NCI-H1092 treated with DMSO at 0.1 percent for 48 hours (cell line): ENCODE results near the gene RSPH9.
A peak's percentile ranks its signal among the peaks of the same experiment; 100 is the strongest.
"Not testable (repeated sequence)": the region's sequence is repeated elsewhere in the genome, so short reads cannot be mapped to it uniquely, and the experiment has no call there.

ENCODE experiments used
- DNase-seq: peaks from one replicate; lab custom pipeline; 2025; lab: John Stamatoyannopoulos, UW

The RSPH9 gene

DNA sequence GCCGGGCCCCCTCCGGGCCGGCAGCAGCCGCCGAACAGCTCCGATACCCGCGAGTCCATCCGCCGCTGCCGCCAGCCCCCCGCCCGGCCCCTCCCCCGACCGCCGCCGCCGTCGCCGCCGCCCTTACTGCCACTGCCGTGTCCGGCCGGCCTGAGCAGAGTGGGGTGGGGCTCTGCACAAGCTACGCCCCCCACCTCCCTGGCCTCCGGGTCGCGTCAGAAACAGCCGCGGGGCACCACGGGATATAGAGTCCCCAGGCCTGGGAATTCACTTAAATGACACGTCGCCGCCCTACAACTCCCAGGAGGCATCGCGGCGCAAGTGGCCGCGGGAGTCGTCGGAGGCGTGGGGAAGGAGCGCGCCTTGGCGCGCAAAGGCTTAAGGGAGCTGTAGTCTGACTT is 15.7 kb upstream of the RSPH9 start, which contains the start of gene GTPBP2:
Gene GTPBP2, minus strand, starts transcription at position 161 of the 401 bp plus-strand sequence. Its CDS starts 102 bp downstream, at position 59.
- DNase-seq = peak; percentile 99

DNA sequence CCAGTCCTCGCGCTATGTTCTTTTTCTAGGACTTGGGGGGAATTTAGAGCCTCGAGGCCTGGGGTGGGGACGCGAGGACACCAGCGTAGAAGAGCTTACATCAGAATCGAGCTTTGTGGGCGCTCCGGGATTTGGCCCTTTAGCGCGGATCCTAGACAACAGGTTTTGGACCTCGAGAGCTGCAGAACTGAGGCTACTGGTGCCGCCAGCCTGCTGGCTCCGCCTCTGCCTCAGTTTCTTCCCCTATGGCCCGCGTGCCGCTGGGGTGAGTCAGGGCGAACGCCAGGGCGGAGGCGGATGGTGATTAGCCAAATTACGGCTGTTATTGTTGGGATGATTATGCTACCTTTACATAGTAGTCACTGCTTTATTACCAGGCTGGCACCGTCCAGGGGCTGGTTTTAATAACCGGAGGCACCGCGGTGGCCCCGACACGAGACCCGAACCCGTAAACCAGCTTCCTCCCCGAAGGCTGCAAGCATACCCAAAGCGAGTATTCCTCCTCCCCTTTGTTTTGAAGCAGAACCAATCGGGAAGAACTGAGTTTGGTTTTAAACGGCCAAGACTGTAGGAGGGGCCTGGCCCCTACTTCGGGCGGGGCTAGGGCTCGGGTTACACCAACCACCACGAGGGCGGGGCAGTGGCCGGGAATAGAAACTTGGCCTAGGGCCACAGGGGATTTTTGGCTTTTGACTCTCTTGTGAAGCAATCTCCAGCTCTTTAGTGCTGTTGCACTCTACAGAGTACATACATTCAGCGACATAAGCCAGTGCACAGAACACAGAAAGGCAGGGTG is 15.1 kb upstream of the RSPH9 start:
- DNase-seq = peak; percentile 95

DNA sequence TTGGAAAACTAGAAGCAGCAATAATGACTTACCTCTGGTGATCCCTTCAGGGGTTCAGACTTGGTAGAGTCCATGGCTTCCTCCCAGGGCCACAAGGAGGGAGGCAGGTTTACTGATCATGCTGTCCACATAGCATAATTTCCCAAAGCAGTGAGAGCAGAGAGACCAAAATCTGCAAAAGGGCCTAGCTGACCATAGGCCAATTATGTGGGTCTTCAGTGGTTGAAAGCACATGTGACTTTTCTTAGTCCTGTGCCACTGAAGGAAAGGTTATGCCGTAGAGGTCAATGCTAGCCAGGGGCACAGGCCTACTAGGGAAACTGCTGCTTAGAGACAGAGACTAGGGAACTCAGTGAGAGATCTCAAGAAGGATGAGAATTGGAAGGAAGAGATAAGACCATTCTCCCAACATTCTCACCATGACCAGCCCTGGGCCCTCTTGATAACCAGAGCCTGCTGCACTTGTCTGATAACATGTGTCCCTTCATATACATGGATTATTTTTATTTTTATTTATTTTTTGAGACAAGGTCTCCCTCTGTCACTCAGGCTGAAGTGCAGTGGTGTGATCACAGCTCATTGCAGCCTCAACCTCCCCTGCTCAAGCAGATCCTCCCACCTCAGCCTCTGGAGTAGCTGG is 13.7 kb upstream of the RSPH9 start:
- DNase-seq = no peak

DNA sequence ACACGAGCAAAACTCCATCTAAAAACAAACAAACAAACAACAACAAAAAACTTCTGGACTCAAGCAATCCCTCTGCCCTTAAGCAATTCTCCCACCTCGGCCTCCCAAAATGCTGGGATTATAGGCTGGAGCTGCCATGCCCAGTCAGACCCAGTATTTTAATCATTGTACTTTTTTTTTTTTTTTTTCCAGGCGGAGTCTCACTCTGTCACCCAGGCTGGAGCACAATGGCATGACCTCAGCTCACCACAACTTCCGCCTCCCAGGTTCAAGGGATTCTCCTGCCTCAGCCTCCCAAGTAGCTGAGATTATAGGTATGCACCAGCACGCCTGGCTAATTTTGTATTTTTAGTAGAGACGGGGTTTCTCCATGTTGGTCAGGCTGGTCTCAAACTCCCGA is 11.8 kb upstream of the RSPH9 start:
- DNase-seq = not testable (repeated sequence)

DNA sequence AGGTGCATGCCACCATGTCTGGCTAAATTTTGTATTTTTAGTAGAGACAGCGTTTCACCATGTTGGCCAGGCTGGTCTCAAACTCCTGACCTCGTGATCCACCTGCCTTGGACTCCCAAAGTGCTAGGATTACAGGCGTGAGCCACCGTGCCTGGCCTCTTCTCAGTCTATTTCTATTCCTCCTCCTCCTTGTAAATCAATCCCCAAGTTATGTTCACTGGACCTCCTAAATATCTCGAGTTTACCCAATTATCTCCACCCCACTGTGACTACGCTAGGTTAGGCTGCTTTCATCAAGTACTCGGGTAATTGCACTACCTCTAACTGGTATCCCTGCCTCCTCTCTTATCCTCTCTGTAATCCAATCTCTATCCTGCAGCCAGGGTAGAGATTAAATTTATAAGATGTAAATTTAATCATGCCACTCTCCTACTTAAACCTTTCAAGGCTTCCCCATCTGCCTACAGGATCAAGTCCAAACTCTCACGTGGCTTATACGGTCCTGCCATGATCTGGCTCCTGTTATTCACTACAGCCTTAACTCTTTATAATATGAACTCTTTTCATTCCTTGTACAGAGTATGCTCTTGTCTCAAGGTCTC is 10.0 kb upstream of the RSPH9 start:
- DNase-seq = peak; percentile 16

DNA sequence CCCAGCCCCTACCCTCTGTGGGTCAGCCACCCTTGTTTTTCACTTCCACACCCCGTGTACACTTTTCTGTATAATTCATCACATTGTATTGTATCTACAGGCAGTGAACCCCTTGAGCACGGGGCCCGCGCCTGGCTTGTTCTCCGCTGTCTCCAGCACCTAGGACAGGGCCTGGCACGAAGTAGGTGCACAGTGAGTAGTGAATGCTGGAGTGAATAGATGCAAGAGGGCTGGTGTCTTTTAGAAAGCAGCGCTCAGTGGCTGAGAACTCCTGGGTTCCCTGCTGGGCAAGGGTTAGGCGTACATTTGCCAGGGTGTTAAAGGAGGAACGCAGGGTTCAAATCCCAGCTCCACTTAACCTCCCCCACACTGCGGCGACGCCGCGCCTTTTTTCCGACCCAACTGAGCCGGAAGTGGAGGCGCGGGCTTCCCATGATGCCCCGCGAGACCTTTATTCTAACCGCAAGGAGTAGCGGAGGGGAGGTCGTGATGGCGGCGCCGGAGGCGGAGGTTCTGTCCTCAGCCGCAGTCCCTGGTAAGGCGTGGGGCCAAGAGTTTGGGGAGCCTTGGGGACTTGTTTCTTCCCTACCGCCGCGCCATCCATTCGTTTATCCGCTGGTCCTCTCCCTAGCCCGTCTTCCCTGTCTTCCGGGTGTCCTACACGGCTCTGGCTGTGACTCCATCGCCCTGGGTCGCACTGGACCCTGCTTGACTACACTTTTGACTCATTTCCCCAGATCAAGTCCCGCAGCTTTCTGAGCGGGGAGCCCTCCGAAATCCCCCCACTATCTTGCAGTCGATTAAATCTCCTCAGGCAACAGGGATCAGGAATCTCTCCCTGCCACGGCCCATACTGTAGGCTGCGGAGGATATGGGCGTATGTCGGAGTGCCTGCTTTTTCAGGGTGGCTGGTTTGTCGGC is 9.2 kb upstream of the RSPH9 start, which contains the start of gene MAD2L1BP:
Gene MAD2L1BP, plus strand, starts transcription at position 454 of the 921 bp plus-strand sequence. Its CDS starts 36 bp downstream, at position 490.
- DNase-seq = peak; percentile 89

DNA sequence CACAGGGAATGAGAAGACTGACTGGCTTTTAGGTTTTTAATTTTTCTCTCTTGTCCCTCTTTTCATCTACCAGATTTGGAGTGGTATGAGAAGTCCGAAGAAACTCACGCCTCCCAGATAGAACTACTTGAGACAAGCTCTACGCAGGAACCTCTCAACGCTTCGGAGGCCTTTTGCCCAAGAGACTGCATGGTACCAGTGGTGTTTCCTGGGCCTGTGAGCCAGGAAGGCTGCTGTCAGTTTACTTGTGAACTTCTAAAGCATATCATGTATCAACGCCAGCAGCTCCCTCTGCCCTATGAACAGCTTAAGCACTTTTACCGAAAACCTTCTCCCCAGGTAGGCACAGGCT is 8.6 kb upstream of the RSPH9 start:
- peak; percentile 21 for DNase-seq

DNA sequence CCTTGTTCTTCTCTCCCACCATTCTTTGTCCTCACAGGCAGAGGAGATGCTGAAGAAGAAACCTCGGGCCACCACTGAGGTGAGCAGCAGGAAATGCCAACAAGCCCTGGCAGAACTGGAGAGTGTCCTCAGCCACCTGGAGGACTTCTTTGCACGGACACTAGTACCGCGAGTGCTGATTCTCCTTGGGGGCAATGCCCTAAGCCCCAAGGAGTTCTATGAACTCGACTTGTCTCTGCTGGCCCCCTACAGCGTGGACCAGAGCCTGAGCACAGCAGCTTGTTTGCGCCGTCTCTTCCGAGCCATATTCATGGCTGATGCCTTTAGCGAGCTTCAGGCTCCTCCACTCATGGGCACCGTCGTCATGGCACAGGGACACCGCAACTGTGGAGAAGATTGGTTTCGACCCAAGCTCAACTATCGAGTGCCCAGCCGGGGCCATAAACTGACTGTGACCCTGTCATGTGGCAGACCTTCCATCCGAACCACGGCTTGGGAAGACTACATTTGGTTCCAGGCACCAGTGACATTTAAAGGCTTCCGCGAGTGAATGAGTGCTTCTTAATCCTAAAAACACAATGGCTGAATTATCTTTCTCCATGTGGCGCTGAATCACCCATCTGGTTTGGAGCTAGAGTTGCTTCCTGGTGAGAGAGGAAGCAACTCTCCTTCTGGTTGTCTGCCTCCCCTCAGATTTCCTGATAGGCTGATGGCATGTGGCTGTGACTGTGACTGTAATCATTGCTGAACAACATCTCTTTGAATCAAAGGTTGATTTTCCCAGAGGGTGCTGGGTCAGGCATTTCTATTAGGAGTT is 4.6 kb upstream of the RSPH9 start:
- DNase-seq = no peak

DNA sequence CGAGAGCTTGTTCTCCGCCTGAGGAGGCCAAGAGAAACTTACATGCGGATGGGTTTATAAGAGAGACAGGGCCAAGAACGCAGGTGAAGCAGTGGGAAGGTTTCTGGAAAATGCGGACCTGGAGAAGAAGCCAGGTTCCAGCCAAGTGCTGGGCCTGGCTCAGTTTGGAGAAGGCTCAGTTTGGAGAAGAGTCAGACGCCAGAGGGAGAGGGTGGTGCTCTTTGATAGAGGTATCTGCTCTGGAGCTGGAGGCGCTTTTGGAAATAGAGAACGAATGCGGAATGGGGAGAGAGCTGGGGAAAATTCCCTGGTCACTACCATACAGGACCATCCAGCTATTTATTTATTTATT is 753 bp downstream of the RSPH9 start:
- no peak for DNase-seq

DNA sequence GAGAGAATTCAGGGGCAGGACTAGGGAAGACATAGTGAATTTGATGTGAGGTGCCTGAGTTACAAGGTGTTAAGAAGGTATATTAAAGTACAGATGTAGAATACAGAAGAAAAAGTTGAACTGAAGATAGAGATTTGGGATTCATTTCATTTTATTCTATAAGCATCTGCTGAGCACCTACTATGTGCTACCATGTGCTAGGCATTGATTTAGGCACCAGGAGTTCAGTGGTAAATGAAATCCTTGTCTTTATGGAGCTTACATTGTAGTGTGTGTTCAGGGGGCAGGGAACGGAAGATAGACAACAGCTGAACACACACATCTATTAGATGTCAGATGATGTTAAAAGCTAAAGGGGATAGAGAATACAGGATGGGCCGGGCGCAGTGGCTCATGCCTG is 2.8 kb downstream of the RSPH9 start:
- no peak for DNase-seq

DNA sequence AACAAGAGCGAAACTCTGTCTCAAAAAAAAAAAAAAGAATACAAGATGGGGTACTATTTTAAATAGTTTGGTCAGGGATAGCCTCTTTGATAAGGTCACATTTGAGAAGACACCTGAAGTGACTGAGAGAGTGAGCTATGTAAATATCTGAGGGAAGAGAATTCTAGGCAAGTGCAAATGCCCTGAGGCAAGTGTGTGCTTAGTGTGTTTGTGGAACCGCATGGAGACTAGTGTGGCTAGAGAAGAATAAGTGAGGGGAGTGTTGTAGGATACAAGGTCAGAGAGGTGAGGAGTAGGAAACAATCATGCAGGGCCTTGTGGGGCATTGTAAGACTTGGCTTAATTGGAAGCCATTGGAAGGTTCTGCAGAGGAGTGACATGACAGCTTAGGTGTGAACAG is 3.4 kb downstream of the RSPH9 start:
- no peak for DNase-seq

DNA sequence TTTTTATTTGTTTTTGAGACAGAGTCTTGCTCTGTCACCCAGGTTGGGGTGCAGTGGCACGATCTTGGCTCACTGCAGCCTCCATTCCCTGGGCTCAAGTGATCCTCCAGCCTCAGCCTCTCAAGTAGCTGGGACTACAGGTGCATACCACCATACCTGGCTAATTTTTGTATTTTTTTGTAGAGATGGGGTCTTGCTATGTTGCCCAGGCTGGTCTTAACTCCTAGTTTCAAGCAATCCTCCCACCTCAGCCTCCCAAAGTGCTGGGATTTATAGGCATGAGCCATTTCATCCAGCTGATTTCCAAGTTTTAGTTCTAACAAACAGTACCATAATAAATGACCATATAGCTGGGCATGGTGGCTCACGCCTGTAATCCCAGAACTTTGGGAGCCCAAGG is 8.0 kb downstream of the RSPH9 start:
- DNase-seq = not testable (repeated sequence)

DNA sequence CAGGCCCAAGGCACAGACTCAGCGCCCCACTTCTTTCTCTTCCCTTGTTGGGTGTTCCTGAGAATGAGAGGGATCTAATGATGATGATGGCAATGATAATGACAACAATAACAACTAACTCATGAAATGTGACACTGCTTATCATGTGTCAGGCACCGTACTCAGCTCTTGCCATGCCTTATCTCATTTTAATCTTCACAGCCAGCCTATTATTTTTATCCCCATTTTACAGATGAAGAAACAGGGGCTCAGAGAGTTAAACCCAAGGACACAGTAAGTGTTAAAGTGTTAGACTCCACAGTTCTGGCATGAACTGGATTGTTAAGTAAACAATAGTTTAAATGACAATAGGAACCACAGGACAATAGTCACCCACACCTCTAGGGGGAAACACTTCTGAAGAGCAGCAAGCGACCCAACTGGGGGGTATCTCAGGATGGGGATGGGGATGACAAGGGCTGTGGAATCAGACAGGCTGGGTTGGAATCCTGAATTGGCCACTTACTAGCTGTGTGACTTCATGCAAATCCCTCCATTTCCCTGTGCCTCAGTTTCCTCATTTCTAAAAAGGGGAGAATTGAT is 12.5 kb downstream of the RSPH9 start:
- DNase-seq = no peak

DNA sequence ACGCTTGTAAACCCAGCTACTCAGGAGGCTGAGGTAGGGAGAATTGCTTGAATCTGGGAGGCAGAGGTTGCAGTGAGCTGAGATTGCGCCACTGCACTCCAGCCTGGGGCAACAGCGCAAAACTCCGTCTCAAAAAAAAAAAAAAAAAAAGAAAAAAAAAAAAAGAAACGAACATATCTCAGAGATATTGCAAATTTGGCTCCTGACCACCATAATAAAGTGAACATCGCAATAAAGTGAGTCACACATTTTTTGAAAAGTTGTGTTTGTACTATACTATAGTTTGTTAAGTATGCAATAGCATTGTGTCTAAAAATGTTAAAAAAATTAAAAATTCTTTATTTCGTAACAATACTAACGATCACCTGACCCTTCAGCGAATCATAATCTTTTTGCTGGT is 13.3 kb downstream of the RSPH9 start:
- no peak for DNase-seq

DNA sequence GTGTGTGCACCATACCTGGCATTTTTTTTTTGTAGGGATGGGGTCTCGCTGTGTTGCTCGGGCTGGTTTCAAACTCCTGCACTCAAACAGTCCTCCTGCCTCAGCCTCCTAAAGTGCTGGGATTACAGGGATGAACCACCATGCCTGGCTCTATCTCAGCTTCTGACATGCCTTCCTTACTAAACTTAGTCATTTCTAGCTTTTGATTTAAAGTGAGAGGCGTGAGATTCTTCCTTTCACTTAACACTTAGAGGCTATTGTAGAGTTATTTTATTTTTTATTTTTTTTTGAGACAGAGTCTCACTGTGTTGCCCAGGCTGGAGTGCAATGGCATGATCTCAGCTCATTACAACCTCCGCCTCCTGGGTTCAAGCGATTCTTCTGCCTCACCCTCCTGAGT is 18.1 kb downstream of the RSPH9 start:
- DNase-seq = not testable (repeated sequence)

DNA sequence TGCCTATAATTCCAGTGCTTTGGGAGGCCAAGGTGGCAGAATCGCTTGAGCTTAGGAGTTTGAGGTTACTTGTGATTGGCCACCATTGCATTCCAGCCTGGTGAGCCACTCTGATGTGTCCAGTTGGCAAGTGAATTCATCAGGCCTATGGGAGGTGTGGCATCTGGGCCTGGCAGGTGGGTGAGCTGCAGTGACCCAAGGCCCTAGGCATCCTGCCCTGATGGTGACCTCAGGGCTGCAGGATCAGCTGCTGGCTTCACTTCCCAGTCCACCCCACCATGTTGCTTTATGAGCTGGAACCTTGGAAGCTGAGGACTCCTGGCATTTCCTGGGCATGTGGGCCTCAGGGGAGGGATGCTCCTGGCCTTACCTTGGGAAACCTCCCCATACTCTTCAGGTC is 20.5 kb downstream of the RSPH9 start:
- DNase-seq = no peak

DNA sequence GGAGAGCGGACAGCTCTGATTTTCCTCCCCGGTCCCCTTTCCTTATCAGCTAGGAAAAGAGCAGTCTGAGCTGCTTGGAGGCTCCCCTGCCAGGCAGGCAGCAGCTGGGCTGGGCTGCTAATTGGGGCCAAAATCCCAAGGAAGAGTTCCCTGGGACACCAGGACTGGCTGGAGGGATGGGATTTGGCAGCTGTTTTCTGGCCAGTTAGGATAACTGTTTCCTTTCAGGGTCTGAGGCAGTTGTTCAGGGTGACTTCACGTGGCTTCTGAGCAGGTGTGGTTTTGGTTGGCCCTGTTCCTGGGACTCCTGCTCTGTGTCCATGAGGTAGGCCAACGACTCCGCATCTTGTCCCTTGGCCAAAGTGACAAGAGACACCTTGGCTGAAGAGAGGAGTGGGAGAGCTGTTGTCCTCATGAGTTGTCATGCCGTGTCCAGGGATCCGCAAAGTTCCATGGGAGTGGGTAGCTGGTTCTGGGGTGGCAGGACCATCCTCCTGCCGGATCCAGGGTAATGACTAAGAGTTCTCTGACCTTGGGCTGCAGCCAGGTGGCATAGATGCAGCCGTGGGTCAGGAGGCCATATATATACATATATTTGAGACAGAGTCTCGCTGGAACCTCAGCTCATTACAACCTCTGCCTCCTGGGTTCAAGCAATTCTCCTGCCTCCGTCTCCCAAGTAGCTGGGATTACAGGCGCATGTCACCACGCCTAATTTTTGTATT is 21.5 kb downstream of the RSPH9 start:
- no peak for DNase-seq

DNA sequence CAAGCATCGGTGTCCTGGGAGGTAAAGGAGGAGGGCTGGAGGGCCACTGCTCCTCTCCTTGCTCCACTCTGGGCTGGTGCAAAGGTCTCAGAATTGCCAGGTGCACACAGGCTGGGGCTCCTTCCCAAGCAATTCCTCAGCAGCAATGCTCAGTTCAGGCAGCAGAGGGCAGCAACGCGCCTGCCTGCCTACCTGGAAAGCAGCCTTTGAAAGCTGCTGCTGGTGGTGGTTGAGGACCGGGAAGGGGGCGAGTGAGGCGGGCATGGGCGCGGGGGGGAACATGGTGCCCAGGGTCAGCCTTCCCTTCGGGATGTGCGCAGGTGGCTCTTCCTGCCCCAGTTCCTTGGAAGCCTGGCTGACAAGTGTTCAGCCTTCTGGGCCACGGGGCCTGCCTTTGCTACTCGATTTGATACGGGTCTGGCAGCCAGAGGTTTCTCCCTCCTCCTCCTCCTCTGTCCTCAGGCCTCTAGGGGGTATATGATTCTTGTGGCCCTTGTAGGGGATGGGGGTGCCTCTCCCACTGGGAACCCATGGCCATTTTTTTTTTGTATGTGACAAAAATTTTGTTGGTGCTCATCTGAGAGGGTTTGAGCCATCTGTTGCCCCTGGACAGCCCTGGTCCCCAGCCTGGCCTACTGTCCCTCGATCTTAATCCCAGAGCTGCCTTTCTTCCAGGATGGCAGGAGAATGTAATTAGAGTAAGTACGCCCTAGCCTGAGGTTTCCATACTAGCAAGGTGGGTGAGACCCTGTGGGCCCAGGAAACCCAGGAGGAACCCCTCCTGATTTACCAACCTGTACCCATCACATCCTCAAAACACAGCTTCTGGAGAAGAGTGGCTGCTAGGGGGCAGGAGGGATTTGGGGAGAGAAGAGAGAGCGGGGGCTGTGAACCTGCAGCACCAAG is 22.7 kb downstream of the RSPH9 start:
- DNase-seq = peak; percentile 76
